BE2C (cell line): ENCODE measurements around the gene ARRB1.

Source experiments
- DNase-seq: peaks from one replicate; pipeline ENCODE4 v3.0.0-alpha.2; 2020
- H3K27me3 ChIP-seq: fragments of 250-450 bp; sonication (Bioruptor Pico); 2 replicates; pipeline ENCODE4 v1.5.1; 2020; ENCODE audit warnings: mild to moderate bottlenecking
- H3K36me3 ChIP-seq: fragments of 250-450 bp; sonication (Bioruptor Pico); 2 replicates; pipeline ENCODE4 v1.5.1; 2020; ENCODE audit warnings: mild to moderate bottlenecking
- H3K4me1 ChIP-seq: fragments of 250-450 bp; sonication (Bioruptor Pico); 2 replicates; pipeline ENCODE4 v1.5.1; 2020
- H3K4me3 ChIP-seq: 2 replicates; pipeline ENCODE4 v1.5.1; 2011; ENCODE audit warnings: low read depth, low read length
- H3K9me3 ChIP-seq: fragments of 250-450 bp; sonication (Bioruptor Pico); 2 replicates; pipeline ENCODE4 v1.5.1; 2020
- TF ChIP-seq, protein P1 (sequence below): IDR thresholded peaks from 2 replicates; pipeline ENCODE4 v1.5.1; 2012; ENCODE audit warnings: mild to moderate bottlenecking, low read depth, low read length

ARRB1 gene

DNA sequence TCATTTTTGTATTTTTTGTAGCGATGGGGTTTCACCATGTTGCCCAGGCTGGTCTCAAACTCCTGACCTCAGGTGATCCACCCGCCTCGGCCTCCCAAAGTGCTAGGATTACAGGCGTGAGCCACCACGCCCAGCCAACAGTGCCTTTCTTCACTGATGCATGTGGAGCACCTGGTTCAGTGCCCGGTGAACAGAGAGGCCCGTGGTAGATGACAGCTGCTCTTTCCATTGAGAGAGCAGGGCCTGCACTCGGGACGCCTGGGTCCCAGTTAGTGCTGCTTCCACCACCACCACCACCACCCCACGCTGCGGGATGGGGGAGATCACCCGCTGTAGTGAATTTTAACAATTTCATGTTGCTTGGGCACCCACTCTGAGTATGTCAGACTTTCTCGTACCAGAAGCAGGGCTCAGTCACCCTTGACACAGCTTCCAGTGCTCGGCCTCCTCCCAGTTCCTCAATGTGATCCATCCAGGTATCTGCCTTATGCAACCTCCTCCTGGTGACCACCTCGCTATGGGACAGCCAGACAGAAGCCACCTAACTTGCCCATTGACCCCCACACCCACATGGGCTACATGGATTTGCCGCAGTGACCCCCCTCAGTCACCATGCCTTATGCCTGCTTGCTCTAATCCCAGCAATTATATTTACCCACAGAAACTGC is 36.6 kb downstream of the ARRB1 start:
- Histone ChIP-seq H3K9me3 (no peaks in the 10 kb centered on the region), H3K4me1 (peaks cover 21% of the 10 kb centered on the region), H3K4me3 (no peak overlapping the region), H3K27me3 (no peaks in the 10 kb centered on the region), H3K36me3 (peaks cover 17% of the 10 kb centered on the region)
- DNase-seq: no peak
- TF ChIP-seq, protein P1, sequence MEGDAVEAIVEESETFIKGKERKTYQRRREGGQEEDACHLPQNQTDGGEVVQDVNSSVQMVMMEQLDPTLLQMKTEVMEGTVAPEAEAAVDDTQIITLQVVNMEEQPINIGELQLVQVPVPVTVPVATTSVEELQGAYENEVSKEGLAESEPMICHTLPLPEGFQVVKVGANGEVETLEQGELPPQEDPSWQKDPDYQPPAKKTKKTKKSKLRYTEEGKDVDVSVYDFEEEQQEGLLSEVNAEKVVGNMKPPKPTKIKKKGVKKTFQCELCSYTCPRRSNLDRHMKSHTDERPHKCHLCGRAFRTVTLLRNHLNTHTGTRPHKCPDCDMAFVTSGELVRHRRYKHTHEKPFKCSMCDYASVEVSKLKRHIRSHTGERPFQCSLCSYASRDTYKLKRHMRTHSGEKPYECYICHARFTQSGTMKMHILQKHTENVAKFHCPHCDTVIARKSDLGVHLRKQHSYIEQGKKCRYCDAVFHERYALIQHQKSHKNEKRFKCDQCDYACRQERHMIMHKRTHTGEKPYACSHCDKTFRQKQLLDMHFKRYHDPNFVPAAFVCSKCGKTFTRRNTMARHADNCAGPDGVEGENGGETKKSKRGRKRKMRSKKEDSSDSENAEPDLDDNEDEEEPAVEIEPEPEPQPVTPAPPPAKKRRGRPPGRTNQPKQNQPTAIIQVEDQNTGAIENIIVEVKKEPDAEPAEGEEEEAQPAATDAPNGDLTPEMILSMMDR: no peak

DNA sequence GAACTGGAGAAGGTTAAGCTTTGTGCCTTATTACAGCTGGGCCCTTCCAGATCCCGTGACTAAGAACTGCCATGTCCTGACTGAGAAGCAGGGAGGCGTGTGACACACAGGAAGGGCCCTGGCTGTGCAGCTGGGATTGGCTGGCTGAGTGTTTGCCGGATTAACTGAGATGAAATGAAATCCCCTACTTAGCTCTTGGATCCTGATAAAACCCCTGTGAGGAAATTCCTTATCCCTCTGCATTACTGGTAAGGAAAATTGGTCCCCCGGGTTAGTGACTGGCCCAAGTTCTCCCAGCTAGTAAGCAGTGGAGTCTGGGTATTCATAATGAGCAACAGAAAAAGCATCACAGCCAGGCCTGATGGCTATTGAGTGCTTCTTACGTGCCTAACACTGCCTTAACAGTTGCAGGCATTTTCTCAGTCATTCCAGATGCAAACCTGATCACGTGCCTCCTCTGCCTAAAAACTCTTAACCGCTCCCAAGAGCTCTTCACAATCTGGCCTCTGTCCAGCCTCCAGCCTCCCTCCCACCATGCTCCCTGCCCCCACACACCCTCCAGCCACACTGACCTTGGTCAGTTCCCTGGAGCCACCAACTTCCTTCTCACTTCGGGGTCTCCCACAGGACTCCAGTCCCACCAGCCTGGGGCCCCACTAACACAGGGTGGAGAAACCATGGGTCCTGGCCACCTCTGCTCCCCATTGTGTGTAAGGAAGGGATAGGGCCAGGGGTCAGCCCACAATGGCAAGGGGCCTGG is 37.8 kb downstream of the ARRB1 start:
- H3K27me3 ChIP-seq: no peaks in the 10 kb centered on the region
- peaks cover 17% of the 10 kb centered on the region for H3K36me3 ChIP-seq
- H3K4me1 ChIP-seq: peaks cover 20% of the 10 kb centered on the region
- DNase-seq: no peak
- no peak overlapping the region for H3K4me3 ChIP-seq
- TF ChIP-seq, protein P1: no peak
- H3K9me3 ChIP-seq: no peaks in the 10 kb centered on the region

DNA sequence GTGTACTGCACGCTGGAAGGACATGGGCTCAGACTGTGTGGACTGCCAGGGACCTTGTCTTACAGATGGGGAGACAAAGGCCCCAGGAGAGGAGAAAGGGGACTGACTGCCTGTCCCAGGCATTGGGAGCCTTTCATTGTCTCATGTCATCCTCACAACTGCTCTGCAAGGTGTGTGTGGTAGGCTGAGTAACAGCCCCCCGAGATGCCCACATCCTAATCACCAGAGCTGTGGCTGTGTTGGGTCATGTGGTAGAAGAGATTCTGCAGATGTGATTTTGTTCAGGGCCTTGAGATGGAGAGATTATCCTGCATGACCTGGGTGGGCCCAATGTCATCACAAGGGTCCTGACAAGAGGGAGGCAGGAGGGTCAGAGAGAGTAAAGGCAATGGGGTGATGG is 39.1 kb downstream of the ARRB1 start:
- Histone ChIP-seq H3K4me3 (no peak overlapping the region), H3K9me3 (no peaks in the 10 kb centered on the region), H3K27me3 (no peaks in the 10 kb centered on the region), H3K36me3 (peaks cover 14% of the 10 kb centered on the region), H3K4me1 (peaks cover 15% of the 10 kb centered on the region)
- DNase-seq: no peak
- TF ChIP-seq, protein P1: no peak

DNA sequence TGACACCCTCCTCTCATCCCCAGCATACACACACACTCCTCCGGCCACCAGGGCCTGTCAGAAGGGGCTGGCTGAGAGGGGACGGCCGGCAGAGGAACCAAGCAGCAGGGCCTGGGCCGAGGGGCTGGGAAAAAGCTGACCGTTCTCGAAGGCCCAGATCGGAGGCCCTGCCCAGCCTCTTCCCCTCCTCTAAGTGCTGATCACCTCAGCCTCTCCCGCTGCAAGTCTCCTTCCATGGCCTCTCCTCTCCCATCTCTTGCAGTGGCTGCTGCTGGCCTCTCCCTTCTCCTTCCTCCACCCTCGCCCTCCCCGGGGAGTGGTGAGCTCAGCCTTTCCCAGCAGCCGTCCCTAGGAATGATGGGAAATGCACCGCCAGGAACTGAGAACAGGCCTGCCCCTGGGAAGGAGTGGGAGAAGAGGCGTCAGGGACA is 39.6 kb downstream of the ARRB1 start:
- H3K4me3 ChIP-seq: no peak overlapping the region
- peaks cover 15% of the 10 kb centered on the region for H3K4me1 ChIP-seq
- H3K27me3 ChIP-seq: no peaks in the 10 kb centered on the region
- H3K9me3 ChIP-seq: no peaks in the 10 kb centered on the region
- TF ChIP-seq, protein P1: no peak
- H3K36me3 ChIP-seq: peaks cover 14% of the 10 kb centered on the region
- DNase-seq: peak; percentile 75

DNA sequence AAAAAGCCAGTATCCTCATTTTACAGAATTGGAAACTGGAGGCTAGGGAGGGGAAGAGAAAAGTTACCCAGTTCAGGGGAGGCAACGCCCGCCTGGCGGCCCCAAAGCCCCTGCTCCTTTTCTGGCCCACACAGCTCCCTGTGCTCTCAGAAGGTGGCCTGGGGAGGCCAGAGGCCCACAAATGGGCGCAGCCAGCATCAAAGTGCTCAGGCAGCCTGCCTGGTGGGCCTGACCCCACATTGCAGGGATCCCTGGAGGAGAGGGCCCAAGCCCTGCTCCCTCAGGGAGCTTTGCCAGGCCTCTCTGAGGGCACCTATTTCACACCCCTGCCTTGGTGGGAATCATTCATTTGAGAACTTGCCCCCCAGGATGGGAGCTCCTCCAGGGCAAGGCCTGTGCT is 42.5 kb downstream of the ARRB1 start:
- DNase-seq: no peak
- TF ChIP-seq, protein P1: no peak
- Histone ChIP-seq H3K36me3 (peaks cover 16% of the 10 kb centered on the region), H3K4me3 (no peak overlapping the region), H3K27me3 (no peaks in the 10 kb centered on the region), H3K9me3 (no peaks in the 10 kb centered on the region), H3K4me1 (peaks cover 17% of the 10 kb centered on the region)

DNA sequence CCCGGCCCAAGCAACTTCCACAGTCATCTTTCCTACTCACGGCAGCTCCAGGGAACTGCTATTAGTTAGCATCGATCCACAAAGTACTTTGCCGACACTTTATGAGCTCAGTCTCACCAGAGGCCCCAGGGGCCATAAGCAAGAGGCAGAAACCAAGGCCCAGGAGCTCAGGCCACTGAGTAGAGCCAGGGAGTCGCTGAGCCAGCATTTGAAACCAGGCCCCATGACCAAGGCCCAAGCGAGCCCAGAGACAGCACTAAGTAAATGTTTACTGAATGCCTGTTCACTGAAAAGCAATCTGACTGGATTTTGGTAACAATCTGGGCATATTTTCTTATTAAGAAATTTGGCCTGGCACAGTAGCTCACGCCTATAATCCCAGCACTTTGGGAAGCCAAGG is 43.3 kb downstream of the ARRB1 start:
- Histone ChIP-seq H3K4me3 (no peak overlapping the region), H3K27me3 (no peaks in the 10 kb centered on the region), H3K36me3 (peaks cover 16% of the 10 kb centered on the region), H3K4me1 (peaks cover 19% of the 10 kb centered on the region), H3K9me3 (no peaks in the 10 kb centered on the region)
- no peak for DNase-seq
- TF ChIP-seq, protein P1: no peak
